ENCODE data around the gene SNX9.

- TF ChIP-seq CTCF (IDR thresholded peaks at IDR 0.05): no peak
- no peak for TF ChIP-seq EZH2 (IDR thresholded peaks at IDR 0.05; ENCODE audit: borderline replicate concordance, insufficient read depth, low read depth, low read length, poor library complexity, severe bottlenecking)
Measured at GRCh38 chr6:157937318-157937717, 114.3 kb downstream of the SNX9 start.

All from B cell (primary cell).